AG04449 (cell line): ENCODE results near the gene MRAP2.
"Not testable (repeated sequence)": the region's sequence is repeated elsewhere in the genome, so short reads cannot be mapped to it uniquely, and the experiment has no call there.

ENCODE experiments used
- CTCF ChIA-PET: fragments of 350-600 bp; formaldehyde crosslinking; extraction: SDS; loops from one replicate; lab custom pipeline; 2021; ENCODE audit warnings: antibody characterized with exemption; lab: Yijun Ruan, JAX
- POLR2A ChIA-PET: fragments of 400-600, 350-600 bp; formaldehyde crosslinking; extraction: SDS; loops from one replicate; lab custom pipeline; 2020; ENCODE audit warnings: antibody characterized with exemption, inconsistent platforms; lab: Yijun Ruan, JAX
- DNase-seq: peaks from one replicate; pipeline ENCODE4 v3.0.0-alpha.2; 2010; ENCODE audit warnings: low read depth, low spot score
- H3K4me3 ChIP-seq: 2 replicates; pipeline ENCODE4 v1.5.1; 2011; ENCODE audit warnings: low read depth, mild to moderate bottlenecking, control low read depth, low read length
- CTCF ChIP-seq: IDR thresholded peaks from one replicate; pipeline ENCODE4 v1.5.1; 2011; ENCODE audit warnings: mild to moderate bottlenecking, moderate library complexity, low read length, control low read depth, inconsistent platforms; ENCODE audit not compliant: insufficient read depth; ENCODE audit errors: missing control alignments

MRAP2 gene

GRCh38 chr6:84118191-84118590, 84.6 kb downstream of the MRAP2 start:
- no peak overlapping the region for H3K4me3 ChIP-seq
- POLR2A ChIA-PET = no interaction called here
- DNase-seq = no peak
- CTCF ChIA-PET = no interaction called here
- TF ChIP-seq CTCF = no peak

- ChIA-PET CTCF (no interaction called here), POLR2A (no interaction called here)
Observed at GRCh38 chr6:84119277-84119676, 85.7 kb downstream of the MRAP2 start.

GRCh38 chr6:84123186-84123585, 89.6 kb downstream of the MRAP2 start:
- H3K4me3 ChIP-seq = no peak overlapping the region
- no peak for TF ChIP-seq CTCF
- ChIA-PET POLR2A (no interaction called here), CTCF (no interaction called here)
- no peak for DNase-seq

More at GRCh38 chr6:84119277-84119676, 85.7 kb downstream of the MRAP2 start:
- no peak for TF ChIP-seq CTCF
- DNase-seq = no peak
- H3K4me3 ChIP-seq = no peak overlapping the region

GRCh38 chr6:84129588-84129987, 96.0 kb downstream of the MRAP2 start:
- POLR2A ChIA-PET, CTCF ChIA-PET, H3K4me3 ChIP-seq, DNase-seq: not testable (repeated sequence)

GRCh38 chr6:84133385-84133784, 99.8 kb downstream of the MRAP2 start:
- DNase-seq, CTCF ChIA-PET, POLR2A ChIA-PET, H3K4me3 ChIP-seq: not testable (repeated sequence)

GRCh38 chr6:84135291-84135690, 101.7 kb downstream of the MRAP2 start:
- DNase-seq = no peak
- CTCF ChIA-PET = no interaction called here
- POLR2A ChIA-PET = no interaction called here
- H3K4me3 ChIP-seq = no peak overlapping the region
- no peak for TF ChIP-seq CTCF

- H3K4me3 ChIP-seq = no peak overlapping the region
- no peak for TF ChIP-seq CTCF
- CTCF ChIA-PET = no interaction called here
- POLR2A ChIA-PET = no interaction called here
- DNase-seq = no peak
Observed at GRCh38 chr6:84136364-84137050, 102.9 kb downstream of the MRAP2 start.
